ENCODE measurements around the gene CEACAM3. TPM values are rescaled to one million over a fixed set of nuclear protein-coding genes. Genes with fewer than 3 reads are reported as not detected.

Gene CEACAM3
- total RNA-seq, 2 donors from 2014 or later = not detected

- Histone ChIP-seq H3K9me3 (ENCODE audit: control insufficient read depth, low read length) (no peaks in the 10 kb centered on the region), H3K9ac (ENCODE audit: extremely low read depth, low read length, poor library complexity, severe bottlenecking) (no peak overlapping the region), H3K27ac (ENCODE audit: low read depth, low read length) (no peak overlapping the region), H3K36me3 (ENCODE audit: control insufficient read depth, insufficient read depth, low read length) (no peaks in the 10 kb centered on the region), H3K4me1 (ENCODE audit: control insufficient read depth, insufficient read depth, low read length) (no peaks in the 10 kb centered on the region), H3K4me3 (ENCODE audit: low read length) (no peak overlapping the region), H3K27me3 (ENCODE audit: control insufficient read depth, insufficient read depth, low read length, poor library complexity, severe bottlenecking) (peaks cover 39% of the 10 kb centered on the region)
- no peak overlapping the region for H3K4me3 Mint-ChIP-seq
- H3K36me3 Mint-ChIP-seq (ENCODE audit: low read depth) = no peaks in the 10 kb centered on the region
- no peak overlapping the region for H3K27ac Mint-ChIP-seq
- DNase-seq = no peak
- peaks cover 15% of the 10 kb centered on the region for H3K9me3 Mint-ChIP-seq
- no peak for TF ChIP-seq CTCF (conservative IDR thresholded peaks at IDR 0.05)
- H3K4me1 Mint-ChIP-seq = no peaks in the 10 kb centered on the region
- WGBS, 2 experiments (ENCODE audit: insufficient coverage in 1 of 2, insufficient read length in 1 of 2) = 61 to 84% methylated on average over 3 to 5 of the region's 5 CpGs
- H3K27me3 Mint-ChIP-seq (ENCODE audit: insufficient read depth) = peaks cover 41% of the 10 kb centered on the region
Measured at GRCh38 chr19:41783612-41784011, 12.8 kb upstream of the CEACAM3 start.

GRCh38 chr19:41784312-41784711, 12.1 kb upstream of the CEACAM3 start:
- Histone ChIP-seq H3K27ac (ENCODE audit: low read depth, low read length) (no peak overlapping the region), H3K4me3 (ENCODE audit: low read length) (no peak overlapping the region), H3K9me3 (ENCODE audit: control insufficient read depth, low read length) (no peaks in the 10 kb centered on the region), H3K36me3 (ENCODE audit: control insufficient read depth, insufficient read depth, low read length) (no peaks in the 10 kb centered on the region), H3K4me1 (ENCODE audit: control insufficient read depth, insufficient read depth, low read length) (no peaks in the 10 kb centered on the region), H3K27me3 (ENCODE audit: control insufficient read depth, insufficient read depth, low read length, poor library complexity, severe bottlenecking) (peaks cover 39% of the 10 kb centered on the region), H3K9ac (ENCODE audit: extremely low read depth, low read length, poor library complexity, severe bottlenecking) (no peak overlapping the region)
- 33 to 80% methylated on average over 1 to 3 of the region's 3 CpGs for WGBS, 2 experiments (ENCODE audit: insufficient coverage in 1 of 2, insufficient read length in 1 of 2)
- Mint-ChIP-seq H3K27me3 (ENCODE audit: insufficient read depth) (peaks cover 44% of the 10 kb centered on the region), H3K36me3 (ENCODE audit: low read depth) (no peaks in the 10 kb centered on the region), H3K4me3 (no peak overlapping the region), H3K4me1 (no peaks in the 10 kb centered on the region), H3K27ac (no peak overlapping the region), H3K9me3 (peaks cover 10% of the 10 kb centered on the region)
- no peak for DNase-seq
- no peak for TF ChIP-seq CTCF (conservative IDR thresholded peaks at IDR 0.05)

GRCh38 chr19:41784743-41785142, 11.6 kb upstream of the CEACAM3 start:
- no peaks in the 10 kb centered on the region for H3K9me3 ChIP-seq (ENCODE audit: control insufficient read depth, low read length)
- no peaks in the 10 kb centered on the region for H3K4me1 Mint-ChIP-seq
- peaks cover 48% of the 10 kb centered on the region for H3K27me3 Mint-ChIP-seq (ENCODE audit: insufficient read depth)
- no peak overlapping the region for H3K4me3 ChIP-seq (ENCODE audit: low read length)
- H3K4me3 Mint-ChIP-seq = no peak overlapping the region
- H3K36me3 Mint-ChIP-seq (ENCODE audit: low read depth) = no peaks in the 10 kb centered on the region
- H3K9ac ChIP-seq (ENCODE audit: extremely low read depth, low read length, poor library complexity, severe bottlenecking) = no peak overlapping the region
- no peak for DNase-seq
- H3K27me3 ChIP-seq (ENCODE audit: control insufficient read depth, insufficient read depth, low read length, poor library complexity, severe bottlenecking) = peaks cover 39% of the 10 kb centered on the region
- H3K27ac Mint-ChIP-seq = no peak overlapping the region
- 69 to 80% methylated on average over 2 to 4 of the region's 4 CpGs for WGBS, 2 experiments (ENCODE audit: insufficient coverage in 1 of 2, insufficient read length in 1 of 2)
- peaks cover 6% of the 10 kb centered on the region for H3K9me3 Mint-ChIP-seq
- H3K4me1 ChIP-seq (ENCODE audit: control insufficient read depth, insufficient read depth, low read length) = no peaks in the 10 kb centered on the region
- TF ChIP-seq CTCF (conservative IDR thresholded peaks at IDR 0.05) = no peak
- no peak overlapping the region for H3K27ac ChIP-seq (ENCODE audit: low read depth, low read length)
- H3K36me3 ChIP-seq (ENCODE audit: control insufficient read depth, insufficient read depth, low read length) = no peaks in the 10 kb centered on the region
